HepG2 (cell line): ENCODE results near the gene SLC2A8. TPM values are rescaled to one million over a fixed set of nuclear protein-coding genes. Genes with fewer than 3 reads are reported as not detected.
A peak's percentile ranks its signal among the peaks of the same experiment; 100 is the strongest.

Experiments used
- HHEX ChIP-seq: IDR thresholded peaks from 2 replicates; pipeline ENCODE4 v1.6.1; 2016; ENCODE audit warnings: control low read depth
- KMT2A ChIP-seq: sonication (generic); formaldehyde crosslinking; IDR thresholded peaks from 2 replicates; pipeline ENCODE4 v1.4.0; 2020; ENCODE audit warnings: missing genetic modification reagents
- NCOA5 ChIP-seq: sonication (generic); formaldehyde crosslinking; IDR thresholded peaks from 2 replicates; pipeline ENCODE4 v1.4.0; 2020; ENCODE audit warnings: missing genetic modification reagents
- NONO ChIP-seq, 2 experiments: fragments of 450-650 bp in 1 of 2; sonication (generic) in 1 of 2; formaldehyde crosslinking in 1 of 2; IDR thresholded peaks in 1 of 2; conservative IDR thresholded peaks in 1 of 2; 2 replicates each; pipeline versions ENCODE4 v1.6.1 to v1.8.0; 2017 to 2022; ENCODE audit warnings: mild to moderate bottlenecking in 1 of 2, missing genetic modification reagents in 1 of 2, moderate library complexity in 1 of 2
- POLR2A ChIP-seq, 2 experiments: IDR thresholded peaks; 2 replicates each; pipeline ENCODE4 v1.6.1; 2011; ENCODE audit warnings: low read depth in 2 of 2, low read length in 2 of 2, mild to moderate bottlenecking in 1 of 2, moderate library complexity in 1 of 2; ENCODE audit not compliant: insufficient read depth in 1 of 2
- ZNF317 ChIP-seq: sonication (generic); formaldehyde crosslinking; IDR thresholded peaks from 2 replicates; pipeline ENCODE4 v1.5.0; 2020; ENCODE audit warnings: mild to moderate bottlenecking, missing genetic modification reagents
- ZNF432 ChIP-seq: sonication (generic); formaldehyde crosslinking; IDR thresholded peaks from 2 replicates; pipeline ENCODE4 v1.5.0; 2020; ENCODE audit warnings: missing genetic modification reagents, mild to moderate bottlenecking, borderline replicate concordance
- ZNF766 ChIP-seq: sonication (generic); formaldehyde crosslinking; IDR thresholded peaks from 2 replicates; pipeline ENCODE4 v1.5.0; 2020; ENCODE audit warnings: missing genetic modification reagents, borderline replicate concordance
- polyA plus RNA-seq, 8 experiments: library from polyadenylated mRNA; depleted of rRNA in 3 of 8; stranded (reverse) in 7 of 8; unstranded in 1 of 8; fragments of >200 nt; fragmentation: Illumina TruSeq in 4 of 8; extraction: Trizol in 4 of 8; gene quantifications; 2 replicates each; pipeline versions ENCODE4 v1.2.1 to v1.2.3, GENCODE V29; 2011 to 2016; ENCODE audit warnings: low read depth in 4 of 8, missing spikeins in 1 of 8, mixed read lengths in 1 of 8; ENCODE audit not compliant: insufficient read depth in 1 of 8
- total RNA-seq, 5 experiments: library from RNA; depleted of rRNA; stranded (reverse); fragments of >200 nt; fragmentation: Illumina TruSeq; extraction: Trizol; gene quantifications; 2 replicates each; pipeline ENCODE4 v1.2.3, GENCODE V29; 2016; ENCODE audit warnings: low read depth in 1 of 5
- TF ChIP-seq, protein P1 (sequence below): sonication (generic); formaldehyde crosslinking; IDR thresholded peaks from 2 replicates; pipeline ENCODE4 v1.4.0; 2020; ENCODE audit warnings: low read depth, missing genetic modification reagents
- TF ChIP-seq, protein P2 (sequence below): sonication (generic); formaldehyde crosslinking; IDR thresholded peaks from 2 replicates; pipeline ENCODE4 v1.8.0; 2022; ENCODE audit warnings: mild to moderate bottlenecking, missing genetic modification reagents
- TF ChIP-seq, protein P3 (sequence below): sonication (generic); formaldehyde crosslinking; IDR thresholded peaks from 2 replicates; pipeline ENCODE4 v1.4.0; 2020; ENCODE audit warnings: missing genetic modification reagents
- TF ChIP-seq, protein P4 (sequence below): sonication (generic); formaldehyde crosslinking; IDR thresholded peaks from one replicate; pipeline ENCODE4 v1.5.1; 2020; ENCODE audit warnings: mild to moderate bottlenecking, missing genetic modification reagents; ENCODE audit errors: not compliant biosample characterization
- TF ChIP-seq, protein P5 (sequence below): sonication (generic); formaldehyde crosslinking; IDR thresholded peaks from 2 replicates; pipeline ENCODE4 v1.9.0; 2022; ENCODE audit warnings: low read depth, missing genetic modification reagents

The SLC2A8 gene
- total and polyA plus RNA-seq, 2 of the 13 experiments (the other 11 are each of a cell fraction or from before 2014, with no cell fraction given): 22.6 to 48.6 TPM

DNA sequence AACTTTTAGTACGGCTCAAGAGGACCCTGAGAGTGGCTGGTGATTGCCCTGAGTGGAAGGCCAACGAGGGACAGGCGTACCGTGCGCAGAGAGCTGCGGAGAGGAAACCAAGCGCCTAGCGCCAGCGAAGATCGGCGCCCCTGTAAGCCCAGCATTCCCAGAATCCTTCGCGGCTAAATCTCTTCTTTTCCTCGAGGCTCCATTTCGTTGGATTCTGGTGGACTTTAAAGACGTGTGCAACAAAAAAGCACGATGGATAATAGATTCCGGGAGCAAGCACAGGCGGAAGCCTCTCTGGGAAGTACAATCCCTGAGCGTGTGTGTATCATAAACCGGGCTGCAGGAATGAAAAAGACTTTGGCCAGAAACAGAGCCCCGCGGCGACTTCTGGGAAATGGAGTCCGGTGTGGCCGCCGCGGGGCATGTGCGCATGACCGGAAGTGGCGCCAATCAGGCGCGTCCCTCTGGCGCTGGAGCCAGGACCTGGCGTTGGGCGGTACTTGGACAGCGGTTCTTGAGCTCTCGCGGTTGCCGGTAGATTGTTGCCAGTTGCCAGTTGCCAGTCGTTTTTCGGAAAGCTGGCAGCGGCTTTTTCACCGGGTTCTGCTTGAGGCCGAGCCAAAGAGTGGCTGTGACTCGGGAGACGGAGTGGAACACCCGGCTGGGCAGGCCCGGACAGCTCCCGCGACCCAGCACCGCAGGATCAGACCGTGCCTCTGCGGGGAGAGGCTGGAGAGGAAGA, 27.1 kb downstream of the SLC2A8 start, which contains the start of gene ZNF79 (continued):
- TF ChIP-seq ZNF766 (CRISPR knock-in tag) (peak; percentile 45; the same call in 1 of the 2 replicates), ZNF317 (CRISPR knock-in tag) (peak; percentile 16; the same call in 1 of the 2 replicates), ZNF432 (CRISPR knock-in tag) (no peak), NONO (IDR thresholded peaks at IDR 0.05) (no peak), NONO (CRISPR knock-in tag; conservative IDR thresholded peaks at IDR 0.05) (no peak), KMT2A (peak; percentile 94), HHEX (CRISPR knock-in tag) (no peak), POLR2A (IDR thresholded peaks at IDR 0.05; ENCODE audit: insufficient read depth in 1 of 2, low read depth in 2 of 2, low read length in 2 of 2) (peak; percentile 62 to 85), NCOA5 (no peak)
- TF ChIP-seq, protein P1, sequence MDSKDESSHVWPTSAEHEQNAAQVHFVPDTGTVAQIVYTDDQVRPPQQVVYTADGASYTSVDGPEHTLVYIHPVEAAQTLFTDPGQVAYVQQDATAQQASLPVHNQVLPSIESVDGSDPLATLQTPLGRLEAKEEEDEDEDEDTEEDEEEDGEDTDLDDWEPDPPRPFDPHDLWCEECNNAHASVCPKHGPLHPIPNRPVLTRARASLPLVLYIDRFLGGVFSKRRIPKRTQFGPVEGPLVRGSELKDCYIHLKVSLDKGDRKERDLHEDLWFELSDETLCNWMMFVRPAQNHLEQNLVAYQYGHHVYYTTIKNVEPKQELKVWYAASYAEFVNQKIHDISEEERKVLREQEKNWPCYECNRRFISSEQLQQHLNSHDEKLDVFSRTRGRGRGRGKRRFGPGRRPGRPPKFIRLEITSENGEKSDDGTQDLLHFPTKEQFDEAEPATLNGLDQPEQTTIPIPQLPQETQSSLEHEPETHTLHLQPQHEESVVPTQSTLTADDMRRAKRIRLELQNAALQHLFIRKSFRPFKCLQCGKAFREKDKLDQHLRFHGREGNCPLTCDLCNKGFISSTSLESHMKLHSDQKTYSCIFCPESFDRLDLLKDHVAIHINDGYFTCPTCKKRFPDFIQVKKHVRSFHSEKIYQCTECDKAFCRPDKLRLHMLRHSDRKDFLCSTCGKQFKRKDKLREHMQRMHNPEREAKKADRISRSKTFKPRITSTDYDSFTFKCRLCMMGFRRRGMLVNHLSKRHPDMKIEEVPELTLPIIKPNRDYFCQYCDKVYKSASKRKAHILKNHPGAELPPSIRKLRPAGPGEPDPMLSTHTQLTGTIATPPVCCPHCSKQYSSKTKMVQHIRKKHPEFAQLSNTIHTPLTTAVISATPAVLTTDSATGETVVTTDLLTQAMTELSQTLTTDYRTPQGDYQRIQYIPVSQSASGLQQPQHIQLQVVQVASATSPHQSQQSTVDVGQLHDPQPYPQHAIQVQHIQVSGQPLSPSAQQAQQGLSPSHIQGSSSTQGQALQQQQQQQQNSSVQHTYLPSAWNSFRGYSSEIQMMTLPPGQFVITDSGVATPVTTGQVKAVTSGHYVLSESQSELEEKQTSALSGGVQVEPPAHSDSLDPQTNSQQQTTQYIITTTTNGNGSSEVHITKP (CRISPR knock-in tag): no peak
- TF ChIP-seq, protein P2, sequence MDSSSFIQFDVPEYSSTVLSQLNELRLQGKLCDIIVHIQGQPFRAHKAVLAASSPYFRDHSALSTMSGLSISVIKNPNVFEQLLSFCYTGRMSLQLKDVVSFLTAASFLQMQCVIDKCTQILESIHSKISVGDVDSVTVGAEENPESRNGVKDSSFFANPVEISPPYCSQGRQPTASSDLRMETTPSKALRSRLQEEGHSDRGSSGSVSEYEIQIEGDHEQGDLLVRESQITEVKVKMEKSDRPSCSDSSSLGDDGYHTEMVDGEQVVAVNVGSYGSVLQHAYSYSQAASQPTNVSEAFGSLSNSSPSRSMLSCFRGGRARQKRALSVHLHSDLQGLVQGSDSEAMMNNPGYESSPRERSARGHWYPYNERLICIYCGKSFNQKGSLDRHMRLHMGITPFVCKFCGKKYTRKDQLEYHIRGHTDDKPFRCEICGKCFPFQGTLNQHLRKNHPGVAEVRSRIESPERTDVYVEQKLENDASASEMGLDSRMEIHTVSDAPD: no peak
- TF ChIP-seq, protein P3, sequence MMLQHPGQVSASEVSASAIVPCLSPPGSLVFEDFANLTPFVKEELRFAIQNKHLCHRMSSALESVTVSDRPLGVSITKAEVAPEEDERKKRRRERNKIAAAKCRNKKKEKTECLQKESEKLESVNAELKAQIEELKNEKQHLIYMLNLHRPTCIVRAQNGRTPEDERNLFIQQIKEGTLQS (CRISPR knock-in tag): no peak
- TF ChIP-seq, protein P4, sequence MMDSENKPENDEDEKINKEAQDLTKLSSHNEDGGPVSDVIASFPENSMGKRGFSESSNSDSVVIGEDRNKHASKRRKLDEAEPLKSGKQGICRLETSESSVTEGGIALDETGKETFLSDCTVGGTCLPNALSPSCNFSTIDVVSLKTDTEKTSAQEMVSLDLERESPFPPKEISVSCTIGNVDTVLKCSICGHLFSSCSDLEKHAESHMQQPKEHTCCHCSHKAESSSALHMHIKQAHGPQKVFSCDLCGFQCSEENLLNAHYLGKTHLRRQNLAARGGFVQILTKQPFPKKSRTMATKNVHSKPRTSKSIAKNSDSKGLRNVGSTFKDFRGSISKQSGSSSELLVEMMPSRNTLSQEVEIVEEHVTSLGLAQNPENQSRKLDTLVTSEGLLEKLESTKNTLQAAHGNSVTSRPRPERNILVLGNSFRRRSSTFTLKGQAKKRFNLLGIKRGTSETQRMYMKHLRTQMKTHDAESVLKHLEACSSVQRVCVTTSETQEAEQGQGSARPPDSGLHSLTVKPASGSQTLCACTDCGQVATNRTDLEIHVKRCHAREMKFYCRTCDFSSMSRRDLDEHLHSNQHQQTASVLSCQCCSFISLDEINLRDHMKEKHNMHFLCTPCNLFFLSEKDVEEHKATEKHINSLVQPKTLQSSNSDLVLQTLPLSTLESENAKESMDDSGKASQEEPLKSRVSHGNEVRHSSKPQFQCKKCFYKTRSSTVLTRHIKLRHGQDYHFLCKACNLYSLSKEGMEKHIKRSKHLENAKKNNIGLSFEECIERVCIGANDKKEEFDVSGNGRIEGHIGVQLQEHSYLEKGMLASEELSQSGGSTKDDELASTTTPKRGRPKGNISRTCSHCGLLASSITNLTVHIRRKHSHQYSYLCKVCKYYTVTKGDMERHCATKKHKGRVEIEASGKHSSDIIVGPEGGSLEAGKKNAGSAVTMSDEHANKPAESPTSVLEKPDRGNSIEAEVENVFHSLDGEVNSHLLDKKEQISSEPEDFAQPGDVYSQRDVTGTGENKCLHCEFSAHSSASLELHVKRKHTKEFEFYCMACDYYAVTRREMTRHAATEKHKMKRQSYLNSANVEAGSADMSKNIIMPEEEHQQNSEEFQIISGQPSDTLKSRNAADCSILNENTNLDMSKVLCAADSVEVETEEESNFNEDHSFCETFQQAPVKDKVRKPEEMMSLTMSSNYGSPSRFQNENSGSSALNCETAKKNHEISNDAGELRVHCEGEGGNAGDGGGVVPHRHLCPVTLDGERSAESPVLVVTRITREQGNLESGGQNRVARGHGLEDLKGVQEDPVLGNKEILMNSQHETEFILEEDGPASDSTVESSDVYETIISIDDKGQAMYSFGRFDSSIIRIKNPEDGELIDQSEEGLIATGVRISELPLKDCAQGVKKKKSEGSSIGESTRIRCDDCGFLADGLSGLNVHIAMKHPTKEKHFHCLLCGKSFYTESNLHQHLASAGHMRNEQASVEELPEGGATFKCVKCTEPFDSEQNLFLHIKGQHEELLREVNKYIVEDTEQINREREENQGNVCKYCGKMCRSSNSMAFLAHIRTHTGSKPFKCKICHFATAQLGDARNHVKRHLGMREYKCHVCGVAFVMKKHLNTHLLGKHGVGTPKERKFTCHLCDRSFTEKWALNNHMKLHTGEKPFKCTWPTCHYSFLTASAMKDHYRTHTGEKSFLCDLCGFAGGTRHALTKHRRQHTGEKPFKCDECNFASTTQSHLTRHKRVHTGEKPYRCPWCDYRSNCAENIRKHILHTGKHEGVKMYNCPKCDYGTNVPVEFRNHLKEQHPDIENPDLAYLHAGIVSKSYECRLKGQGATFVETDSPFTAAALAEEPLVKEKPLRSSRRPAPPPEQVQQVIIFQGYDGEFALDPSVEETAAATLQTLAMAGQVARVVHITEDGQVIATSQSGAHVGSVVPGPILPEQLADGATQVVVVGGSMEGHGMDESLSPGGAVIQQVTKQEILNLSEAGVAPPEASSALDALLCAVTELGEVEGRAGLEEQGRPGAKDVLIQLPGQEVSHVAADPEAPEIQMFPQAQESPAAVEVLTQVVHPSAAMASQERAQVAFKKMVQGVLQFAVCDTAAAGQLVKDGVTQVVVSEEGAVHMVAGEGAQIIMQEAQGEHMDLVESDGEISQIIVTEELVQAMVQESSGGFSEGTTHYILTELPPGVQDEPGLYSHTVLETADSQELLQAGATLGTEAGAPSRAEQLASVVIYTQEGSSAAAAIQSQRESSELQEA (CRISPR knock-in tag): no peak
- TF ChIP-seq, protein P5, sequence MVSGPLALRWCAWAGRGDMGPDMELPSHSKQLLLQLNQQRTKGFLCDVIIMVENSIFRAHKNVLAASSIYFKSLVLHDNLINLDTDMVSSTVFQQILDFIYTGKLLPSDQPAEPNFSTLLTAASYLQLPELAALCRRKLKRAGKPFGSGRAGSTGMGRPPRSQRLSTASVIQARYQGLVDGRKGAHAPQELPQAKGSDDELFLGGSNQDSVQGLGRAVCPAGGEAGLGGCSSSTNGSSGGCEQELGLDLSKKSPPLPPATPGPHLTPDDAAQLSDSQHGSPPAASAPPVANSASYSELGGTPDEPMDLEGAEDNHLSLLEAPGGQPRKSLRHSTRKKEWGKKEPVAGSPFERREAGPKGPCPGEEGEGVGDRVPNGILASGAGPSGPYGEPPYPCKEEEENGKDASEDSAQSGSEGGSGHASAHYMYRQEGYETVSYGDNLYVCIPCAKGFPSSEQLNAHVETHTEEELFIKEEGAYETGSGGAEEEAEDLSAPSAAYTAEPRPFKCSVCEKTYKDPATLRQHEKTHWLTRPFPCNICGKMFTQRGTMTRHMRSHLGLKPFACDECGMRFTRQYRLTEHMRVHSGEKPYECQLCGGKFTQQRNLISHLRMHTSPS: no peak
